ENCODE results near the gene FCN2.

Gene FCN2

DNA sequence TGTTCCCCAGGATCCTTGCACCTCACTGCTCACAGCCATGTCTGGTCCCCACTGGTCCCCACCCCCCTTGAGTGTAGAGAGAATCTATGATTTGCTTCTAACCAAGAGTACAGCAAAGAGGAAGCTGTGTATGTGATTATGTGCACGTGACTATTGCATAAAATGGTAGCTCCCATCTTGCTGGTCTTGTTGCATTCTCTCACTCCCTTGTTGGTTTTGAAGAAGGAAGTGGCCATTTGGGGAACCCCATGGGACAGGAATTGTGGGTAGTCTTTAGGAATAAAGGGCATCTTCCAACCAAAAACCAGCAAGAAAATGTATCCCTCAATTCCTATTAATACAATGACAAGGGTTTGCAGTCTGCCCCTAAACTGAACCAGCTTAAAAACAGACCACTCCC lies 5.2 kb upstream of the FCN2 start:
- no peaks in the 10 kb centered on the region for H3K27me3 ChIP-seq (ENCODE audit: insufficient read depth, low read depth, severe bottlenecking)

DNA sequence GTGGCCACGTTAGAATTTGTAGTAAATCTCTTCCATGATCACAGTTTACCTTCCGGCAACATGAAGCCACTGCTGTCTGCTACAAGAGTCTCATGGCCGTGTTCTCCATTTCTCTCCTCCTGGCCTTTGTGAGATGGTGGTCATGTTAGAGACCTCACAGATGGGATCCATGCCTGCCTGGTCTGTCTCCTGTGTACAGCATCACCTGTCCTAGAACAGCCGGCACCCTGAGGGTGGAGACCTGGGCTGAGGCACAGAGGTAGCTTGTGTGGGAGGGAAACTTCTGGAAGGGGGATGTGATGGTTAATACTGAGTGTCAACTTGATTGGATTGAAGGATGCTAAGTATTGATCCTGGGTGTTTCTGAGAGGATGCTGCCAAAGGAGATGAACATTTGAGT lies 3.1 kb upstream of the FCN2 start:
- Histone ChIP-seq H3K27me3 (ENCODE audit: insufficient read depth, low read depth, severe bottlenecking) (no peaks in the 10 kb centered on the region), H3K27ac (no peak overlapping the region), H3K36me3 (no peaks in the 10 kb centered on the region), H3K4me3 (ENCODE audit: low read depth, low read length) (no peak overlapping the region), H3K9me3 (ENCODE audit: severe bottlenecking) (no peaks in the 10 kb centered on the region)
- DNase-seq = no peak
- TF ChIP-seq, protein P1, sequence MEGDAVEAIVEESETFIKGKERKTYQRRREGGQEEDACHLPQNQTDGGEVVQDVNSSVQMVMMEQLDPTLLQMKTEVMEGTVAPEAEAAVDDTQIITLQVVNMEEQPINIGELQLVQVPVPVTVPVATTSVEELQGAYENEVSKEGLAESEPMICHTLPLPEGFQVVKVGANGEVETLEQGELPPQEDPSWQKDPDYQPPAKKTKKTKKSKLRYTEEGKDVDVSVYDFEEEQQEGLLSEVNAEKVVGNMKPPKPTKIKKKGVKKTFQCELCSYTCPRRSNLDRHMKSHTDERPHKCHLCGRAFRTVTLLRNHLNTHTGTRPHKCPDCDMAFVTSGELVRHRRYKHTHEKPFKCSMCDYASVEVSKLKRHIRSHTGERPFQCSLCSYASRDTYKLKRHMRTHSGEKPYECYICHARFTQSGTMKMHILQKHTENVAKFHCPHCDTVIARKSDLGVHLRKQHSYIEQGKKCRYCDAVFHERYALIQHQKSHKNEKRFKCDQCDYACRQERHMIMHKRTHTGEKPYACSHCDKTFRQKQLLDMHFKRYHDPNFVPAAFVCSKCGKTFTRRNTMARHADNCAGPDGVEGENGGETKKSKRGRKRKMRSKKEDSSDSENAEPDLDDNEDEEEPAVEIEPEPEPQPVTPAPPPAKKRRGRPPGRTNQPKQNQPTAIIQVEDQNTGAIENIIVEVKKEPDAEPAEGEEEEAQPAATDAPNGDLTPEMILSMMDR (IDR thresholded peaks at IDR 0.05; ENCODE audit: low read depth, low read length) = no peak

More for the DNA sequence above, 5.2 kb upstream of the FCN2 start:
- Histone ChIP-seq H3K4me3 (ENCODE audit: low read depth, low read length) (no peak overlapping the region), H3K9me3 (ENCODE audit: severe bottlenecking) (no peaks in the 10 kb centered on the region), H3K27ac (no peak overlapping the region), H3K36me3 (no peaks in the 10 kb centered on the region)
- TF ChIP-seq, protein P1 (IDR thresholded peaks at IDR 0.05; ENCODE audit: low read depth, low read length) = no peak
- no peak for DNase-seq

GRCh38 chr9:134879664-134880483 lies 736 bp upstream of the FCN2 start:
- Histone ChIP-seq H3K27me3 (ENCODE audit: insufficient read depth, low read depth, severe bottlenecking) (no peaks in the 10 kb centered on the region), H3K27ac (no peak overlapping the region), H3K9me3 (ENCODE audit: severe bottlenecking) (peaks cover 3% of the 10 kb centered on the region), H3K36me3 (no peaks in the 10 kb centered on the region), H3K4me3 (ENCODE audit: low read depth, low read length) (no peak overlapping the region)
- TF ChIP-seq, protein P1 (IDR thresholded peaks at IDR 0.05; ENCODE audit: low read depth, low read length) = no peak
- no peak for DNase-seq

DNA sequence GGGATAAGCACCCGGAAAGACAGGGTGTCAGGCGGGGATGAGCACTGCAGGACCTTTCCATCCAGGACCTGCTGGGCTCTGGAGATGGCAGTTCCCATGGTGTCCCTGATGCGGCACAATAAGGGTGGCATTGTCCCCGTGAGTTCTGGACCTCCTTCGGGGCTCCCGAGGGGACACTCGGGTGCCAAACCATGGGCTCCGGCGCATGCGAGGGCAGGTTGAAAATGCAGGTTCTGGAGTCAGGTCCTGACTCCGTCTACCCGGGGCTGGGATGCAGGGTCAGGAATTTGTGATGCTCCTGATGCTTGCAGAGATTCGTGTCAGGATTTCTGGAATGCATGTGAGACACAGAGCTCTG lies 682 bp downstream of the FCN2 start:
- peaks cover 3% of the 10 kb centered on the region for H3K9me3 ChIP-seq (ENCODE audit: severe bottlenecking)
- H3K27me3 ChIP-seq (ENCODE audit: insufficient read depth, low read depth, severe bottlenecking) = no peaks in the 10 kb centered on the region
- TF ChIP-seq, protein P1 (IDR thresholded peaks at IDR 0.05; ENCODE audit: low read depth, low read length) = no peak
- no peaks in the 10 kb centered on the region for H3K36me3 ChIP-seq
- H3K4me3 ChIP-seq (ENCODE audit: low read depth, low read length) = no peak overlapping the region
- H3K27ac ChIP-seq = no peak overlapping the region
- no peak for DNase-seq

DNA sequence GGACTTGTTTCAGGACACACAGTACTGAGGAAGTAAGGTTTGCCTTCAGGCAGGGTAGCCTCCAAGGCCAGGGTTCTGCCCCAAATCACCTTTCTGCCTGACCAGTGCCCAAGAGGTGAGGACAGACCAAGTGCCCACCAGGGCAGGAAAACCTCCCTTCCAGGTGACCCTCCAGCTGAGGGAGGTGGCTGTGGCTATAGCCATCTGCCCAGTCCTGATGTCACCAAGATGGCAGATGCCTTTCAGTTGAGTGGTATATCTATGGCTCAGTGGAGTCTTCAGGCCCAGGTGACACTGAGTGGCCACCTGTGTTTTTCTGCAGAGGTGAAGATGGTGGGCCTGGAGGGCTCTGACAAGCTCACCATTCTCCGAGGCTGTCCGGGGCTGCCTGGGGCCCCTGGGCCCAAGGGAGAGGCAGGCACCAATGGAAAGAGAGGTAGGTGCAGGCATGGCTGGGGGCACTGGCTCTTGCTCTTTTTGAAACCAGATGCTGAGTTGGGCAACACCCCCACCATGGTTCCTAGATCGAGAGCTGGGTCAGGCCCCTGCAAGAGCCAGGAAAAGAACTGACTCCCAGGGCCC lies 1.7 kb downstream of the FCN2 start:
- H3K27ac ChIP-seq = no peak overlapping the region
- no peak for DNase-seq
- peaks cover 3% of the 10 kb centered on the region for H3K9me3 ChIP-seq (ENCODE audit: severe bottlenecking)
- H3K36me3 ChIP-seq = no peaks in the 10 kb centered on the region
- no peaks in the 10 kb centered on the region for H3K27me3 ChIP-seq (ENCODE audit: insufficient read depth, low read depth, severe bottlenecking)
- no peak overlapping the region for H3K4me3 ChIP-seq (ENCODE audit: low read depth, low read length)
- TF ChIP-seq, protein P1 (IDR thresholded peaks at IDR 0.05; ENCODE audit: low read depth, low read length) = no peak
